ENCODE measurements around the gene SLC23A2.

DNA sequence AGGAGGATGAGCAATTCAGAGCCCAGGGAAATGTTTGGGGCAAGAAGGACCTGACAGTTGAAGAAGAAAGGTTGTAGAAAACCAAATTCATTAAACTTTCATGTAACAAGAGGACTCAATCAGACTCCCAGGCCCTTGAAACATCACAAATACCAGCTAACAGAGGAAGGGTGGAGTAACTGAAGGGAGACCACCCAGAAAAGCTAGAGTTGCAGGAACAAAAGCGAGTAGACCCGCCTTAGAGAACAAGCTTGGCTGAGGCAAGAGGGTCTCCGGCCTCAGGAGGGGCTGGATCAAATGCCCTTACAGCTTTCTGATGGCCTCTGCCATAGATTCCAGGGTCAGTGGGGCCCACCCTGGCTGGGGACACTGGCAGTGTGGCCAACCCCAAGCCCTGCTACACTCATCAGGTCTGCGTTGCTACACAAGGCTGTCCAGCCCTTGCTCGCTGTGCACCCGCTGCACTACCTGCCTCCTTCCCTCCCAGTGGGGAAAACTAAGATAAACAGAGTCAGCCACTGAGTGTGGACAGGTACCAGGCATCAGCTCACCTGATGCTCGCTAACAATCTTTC is 110.0 kb downstream of the SLC23A2 start:
- TF ChIP-seq, protein P1, sequence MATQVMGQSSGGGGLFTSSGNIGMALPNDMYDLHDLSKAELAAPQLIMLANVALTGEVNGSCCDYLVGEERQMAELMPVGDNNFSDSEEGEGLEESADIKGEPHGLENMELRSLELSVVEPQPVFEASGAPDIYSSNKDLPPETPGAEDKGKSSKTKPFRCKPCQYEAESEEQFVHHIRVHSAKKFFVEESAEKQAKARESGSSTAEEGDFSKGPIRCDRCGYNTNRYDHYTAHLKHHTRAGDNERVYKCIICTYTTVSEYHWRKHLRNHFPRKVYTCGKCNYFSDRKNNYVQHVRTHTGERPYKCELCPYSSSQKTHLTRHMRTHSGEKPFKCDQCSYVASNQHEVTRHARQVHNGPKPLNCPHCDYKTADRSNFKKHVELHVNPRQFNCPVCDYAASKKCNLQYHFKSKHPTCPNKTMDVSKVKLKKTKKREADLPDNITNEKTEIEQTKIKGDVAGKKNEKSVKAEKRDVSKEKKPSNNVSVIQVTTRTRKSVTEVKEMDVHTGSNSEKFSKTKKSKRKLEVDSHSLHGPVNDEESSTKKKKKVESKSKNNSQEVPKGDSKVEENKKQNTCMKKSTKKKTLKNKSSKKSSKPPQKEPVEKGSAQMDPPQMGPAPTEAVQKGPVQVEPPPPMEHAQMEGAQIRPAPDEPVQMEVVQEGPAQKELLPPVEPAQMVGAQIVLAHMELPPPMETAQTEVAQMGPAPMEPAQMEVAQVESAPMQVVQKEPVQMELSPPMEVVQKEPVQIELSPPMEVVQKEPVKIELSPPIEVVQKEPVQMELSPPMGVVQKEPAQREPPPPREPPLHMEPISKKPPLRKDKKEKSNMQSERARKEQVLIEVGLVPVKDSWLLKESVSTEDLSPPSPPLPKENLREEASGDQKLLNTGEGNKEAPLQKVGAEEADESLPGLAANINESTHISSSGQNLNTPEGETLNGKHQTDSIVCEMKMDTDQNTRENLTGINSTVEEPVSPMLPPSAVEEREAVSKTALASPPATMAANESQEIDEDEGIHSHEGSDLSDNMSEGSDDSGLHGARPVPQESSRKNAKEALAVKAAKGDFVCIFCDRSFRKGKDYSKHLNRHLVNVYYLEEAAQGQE (IDR thresholded peaks at IDR 0.05; ENCODE audit: insufficient read depth in 1 of 2, low read depth in 2 of 2, low read length in 2 of 2), result no peak
- TF ChIP-seq POLR2AphosphoS5 (IDR thresholded peaks at IDR 0.05; ENCODE audit: low read depth, low read length) (no peak), TAF1 (IDR thresholded peaks at IDR 0.05; ENCODE audit: borderline replicate concordance, insufficient read depth, low read length) (no peak)

All from PFSK-1 (cell line).